Activated T-cell treated with anti-CD3 and anti-CD28 coated beads for 1 hour (primary cell): ENCODE results near the gene UBE2E3.
"Not testable (repeated sequence)": the region's sequence is repeated elsewhere in the genome, so short reads cannot be mapped to it uniquely, and the experiment has no call there.

Experiments used
- DNase-seq: peaks from one replicate; pipeline ENCODE4 v3.0.0-alpha.2; 2020; ENCODE audit warnings: low read depth

Gene UBE2E3

GRCh38 chr2:181073896-181074295 is 93.5 kb downstream of the UBE2E3 start:
- DNase-seq: no peak

- DNase-seq: no peak
Observed at GRCh38 chr2:181074457-181074856, 94.1 kb downstream of the UBE2E3 start.

GRCh38 chr2:181076658-181077057 is 96.3 kb downstream of the UBE2E3 start:
- no peak for DNase-seq

- DNase-seq: no peak
Observed at GRCh38 chr2:181077128-181077709, 96.8 kb downstream of the UBE2E3 start.

- no peak for DNase-seq
Observed at GRCh38 chr2:181083140-181083539, 102.7 kb downstream of the UBE2E3 start.

- DNase-seq: no peak
Observed at GRCh38 chr2:181085734-181086133, 105.3 kb downstream of the UBE2E3 start.

GRCh38 chr2:181091920-181092319 is 111.5 kb downstream of the UBE2E3 start:
- not testable (repeated sequence) for DNase-seq

GRCh38 chr2:181095486-181095885 is 115.1 kb downstream of the UBE2E3 start:
- DNase-seq: no peak

- no peak for DNase-seq
Observed at GRCh38 chr2:181103659-181104058, 123.3 kb downstream of the UBE2E3 start.

GRCh38 chr2:181104512-181105115 is 124.2 kb downstream of the UBE2E3 start:
- no peak for DNase-seq

- no peak for DNase-seq
Observed at GRCh38 chr2:181105562-181105961, 125.2 kb downstream of the UBE2E3 start.

- DNase-seq: no peak
Observed at GRCh38 chr2:181106229-181106628, 125.8 kb downstream of the UBE2E3 start.

GRCh38 chr2:181106789-181107627 is 126.6 kb downstream of the UBE2E3 start:
- no peak for DNase-seq

- no peak for DNase-seq
Observed at GRCh38 chr2:181107628-181107945, 127.2 kb downstream of the UBE2E3 start.

- DNase-seq: no peak
Observed at GRCh38 chr2:181111059-181111458, 130.7 kb downstream of the UBE2E3 start.

GRCh38 chr2:181112916-181113315 is 132.5 kb downstream of the UBE2E3 start:
- no peak for DNase-seq
